ENCODE data around the gene CSMD2. TPM values are rescaled to one million over a fixed set of nuclear protein-coding genes. Genes with fewer than 3 reads are reported as not detected.

The CSMD2 gene
- total and polyA plus RNA-seq, 2 experiments from 2014 or later, result 5.3 to 16.6 TPM

DNA sequence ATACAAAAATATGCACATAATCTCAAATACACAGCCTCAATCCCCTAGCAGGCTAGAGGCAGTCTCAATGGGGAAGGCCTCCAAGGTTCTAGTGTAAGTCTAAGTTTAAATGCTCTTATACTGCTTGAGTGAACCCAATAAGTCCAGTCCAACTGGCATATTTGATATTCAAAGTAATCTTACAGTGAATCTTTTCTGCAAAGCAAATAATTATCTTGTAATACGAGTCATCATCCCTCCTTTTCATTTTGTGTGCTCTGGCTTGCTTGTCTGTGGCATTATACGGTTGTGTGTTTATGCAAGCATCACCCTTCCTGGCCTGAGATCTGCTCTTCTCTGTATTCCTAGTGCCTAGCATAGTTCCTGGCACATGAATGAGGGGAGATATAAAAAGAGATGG is 468.1 kb downstream of the CSMD2 start:
- ATAC-seq, result no peak
- Mint-ChIP-seq H3K27me3 (ENCODE audit: insufficient read depth, low read depth, poor library complexity) (no peaks in the 10 kb centered on the region), H3K36me3 (ENCODE audit: low read depth) (peaks cover 19% of the 10 kb centered on the region), H3K4me3 (no peak overlapping the region), H3K27ac (no peak overlapping the region), H3K4me1 (no peaks in the 10 kb centered on the region), H3K9me3 (no peaks in the 10 kb centered on the region)
- H3K27me3 ChIP-seq (ENCODE audit: insufficient read depth), result no peaks in the 10 kb centered on the region
- H3K79me2 ChIP-seq (replicated peaks; ENCODE audit: insufficient read depth), result no peaks in the 10 kb centered on the region
- no peaks in the 10 kb centered on the region for H3F3A ChIP-seq (replicated peaks; ENCODE audit: low read depth)
- H3K4me1 ChIP-seq (ENCODE audit: insufficient read depth), result no peaks in the 10 kb centered on the region
- 0 out of 2 replicates have a peak, but pooled peaks cover 2% of the 10 kb centered on the region for H4K20me1 ChIP-seq (replicated peaks; ENCODE audit: insufficient read depth)
- no peak overlapping the region for H3K27ac ChIP-seq (ENCODE audit: low read depth)
- H3K36me3 ChIP-seq (ENCODE audit: insufficient read depth), result no peaks in the 10 kb centered on the region
- H3K4me3 ChIP-seq, result no peak overlapping the region
- H2AFZ ChIP-seq, result no peak overlapping the region
- no peak for DNase-seq (ENCODE audit: low spot score)
- no peaks in the 10 kb centered on the region for H3K9me2 ChIP-seq (ENCODE audit: insufficient read depth)
- H3K4me2 ChIP-seq, result no peak overlapping the region
- no peak for TF ChIP-seq NANOG (IDR thresholded peaks at IDR 0.05; ENCODE audit: borderline replicate concordance)
- TF ChIP-seq, protein P1, sequence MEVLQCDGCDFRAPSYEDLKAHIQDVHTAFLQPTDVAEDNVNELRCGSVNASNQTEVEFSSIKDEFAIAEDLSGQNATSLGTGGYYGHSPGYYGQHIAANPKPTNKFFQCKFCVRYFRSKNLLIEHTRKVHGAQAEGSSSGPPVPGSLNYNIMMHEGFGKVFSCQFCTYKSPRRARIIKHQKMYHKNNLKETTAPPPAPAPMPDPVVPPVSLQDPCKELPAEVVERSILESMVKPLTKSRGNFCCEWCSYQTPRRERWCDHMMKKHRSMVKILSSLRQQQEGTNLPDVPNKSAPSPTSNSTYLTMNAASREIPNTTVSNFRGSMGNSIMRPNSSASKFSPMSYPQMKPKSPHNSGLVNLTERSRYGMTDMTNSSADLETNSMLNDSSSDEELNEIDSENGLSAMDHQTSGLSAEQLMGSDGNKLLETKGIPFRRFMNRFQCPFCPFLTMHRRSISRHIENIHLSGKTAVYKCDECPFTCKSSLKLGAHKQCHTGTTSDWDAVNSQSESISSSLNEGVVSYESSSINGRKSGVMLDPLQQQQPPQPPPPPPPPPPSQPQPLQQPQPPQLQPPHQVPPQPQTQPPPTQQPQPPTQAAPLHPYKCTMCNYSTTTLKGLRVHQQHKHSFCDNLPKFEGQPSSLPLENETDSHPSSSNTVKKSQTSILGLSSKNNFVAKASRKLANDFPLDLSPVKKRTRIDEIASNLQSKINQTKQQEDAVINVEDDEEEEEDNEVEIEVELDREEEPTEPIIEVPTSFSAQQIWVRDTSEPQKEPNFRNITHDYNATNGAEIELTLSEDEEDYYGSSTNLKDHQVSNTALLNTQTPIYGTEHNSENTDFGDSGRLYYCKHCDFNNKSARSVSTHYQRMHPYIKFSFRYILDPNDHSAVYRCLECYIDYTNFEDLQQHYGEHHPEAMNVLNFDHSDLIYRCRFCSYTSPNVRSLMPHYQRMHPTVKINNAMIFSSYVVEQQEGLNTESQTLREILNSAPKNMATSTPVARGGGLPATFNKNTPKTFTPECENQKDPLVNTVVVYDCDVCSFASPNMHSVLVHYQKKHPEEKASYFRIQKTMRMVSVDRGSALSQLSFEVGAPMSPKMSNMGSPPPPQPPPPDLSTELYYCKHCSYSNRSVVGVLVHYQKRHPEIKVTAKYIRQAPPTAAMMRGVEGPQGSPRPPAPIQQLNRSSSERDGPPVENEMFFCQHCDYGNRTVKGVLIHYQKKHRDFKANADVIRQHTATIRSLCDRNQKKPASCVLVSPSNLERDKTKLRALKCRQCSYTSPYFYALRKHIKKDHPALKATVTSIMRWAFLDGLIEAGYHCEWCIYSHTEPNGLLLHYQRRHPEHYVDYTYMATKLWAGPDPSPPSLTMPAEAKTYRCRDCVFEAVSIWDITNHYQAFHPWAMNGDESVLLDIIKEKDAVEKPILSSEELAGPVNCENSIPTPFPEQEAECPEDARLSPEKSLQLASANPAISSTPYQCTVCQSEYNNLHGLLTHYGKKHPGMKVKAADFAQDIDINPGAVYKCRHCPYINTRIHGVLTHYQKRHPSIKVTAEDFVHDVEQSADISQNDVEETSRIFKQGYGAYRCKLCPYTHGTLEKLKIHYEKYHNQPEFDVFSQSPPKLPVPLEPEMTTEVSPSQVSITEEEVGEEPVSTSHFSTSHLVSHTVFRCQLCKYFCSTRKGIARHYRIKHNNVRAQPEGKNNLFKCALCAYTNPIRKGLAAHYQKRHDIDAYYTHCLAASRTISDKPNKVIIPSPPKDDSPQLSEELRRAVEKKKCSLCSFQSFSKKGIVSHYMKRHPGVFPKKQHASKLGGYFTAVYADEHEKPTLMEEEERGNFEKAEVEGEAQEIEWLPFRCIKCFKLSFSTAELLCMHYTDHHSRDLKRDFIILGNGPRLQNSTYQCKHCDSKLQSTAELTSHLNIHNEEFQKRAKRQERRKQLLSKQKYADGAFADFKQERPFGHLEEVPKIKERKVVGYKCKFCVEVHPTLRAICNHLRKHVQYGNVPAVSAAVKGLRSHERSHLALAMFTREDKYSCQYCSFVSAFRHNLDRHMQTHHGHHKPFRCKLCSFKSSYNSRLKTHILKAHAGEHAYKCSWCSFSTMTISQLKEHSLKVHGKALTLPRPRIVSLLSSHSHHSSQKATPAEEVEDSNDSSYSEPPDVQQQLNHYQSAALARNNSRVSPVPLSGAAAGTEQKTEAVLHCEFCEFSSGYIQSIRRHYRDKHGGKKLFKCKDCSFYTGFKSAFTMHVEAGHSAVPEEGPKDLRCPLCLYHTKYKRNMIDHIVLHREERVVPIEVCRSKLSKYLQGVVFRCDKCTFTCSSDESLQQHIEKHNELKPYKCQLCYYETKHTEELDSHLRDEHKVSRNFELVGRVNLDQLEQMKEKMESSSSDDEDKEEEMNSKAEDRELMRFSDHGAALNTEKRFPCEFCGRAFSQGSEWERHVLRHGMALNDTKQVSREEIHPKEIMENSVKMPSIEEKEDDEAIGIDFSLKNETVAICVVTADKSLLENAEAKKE (CRISPR knock-in tag; IDR thresholded peaks at IDR 0.05), result no peak
- TF ChIP-seq JUNB (IDR thresholded peaks at IDR 0.05; ENCODE audit: unreplicated experiment), result no peak
- TF ChIP-seq POLR2AphosphoS5 (IDR thresholded peaks at IDR 0.05; ENCODE audit: low read depth), result no peak
- TF ChIP-seq, protein P2, sequence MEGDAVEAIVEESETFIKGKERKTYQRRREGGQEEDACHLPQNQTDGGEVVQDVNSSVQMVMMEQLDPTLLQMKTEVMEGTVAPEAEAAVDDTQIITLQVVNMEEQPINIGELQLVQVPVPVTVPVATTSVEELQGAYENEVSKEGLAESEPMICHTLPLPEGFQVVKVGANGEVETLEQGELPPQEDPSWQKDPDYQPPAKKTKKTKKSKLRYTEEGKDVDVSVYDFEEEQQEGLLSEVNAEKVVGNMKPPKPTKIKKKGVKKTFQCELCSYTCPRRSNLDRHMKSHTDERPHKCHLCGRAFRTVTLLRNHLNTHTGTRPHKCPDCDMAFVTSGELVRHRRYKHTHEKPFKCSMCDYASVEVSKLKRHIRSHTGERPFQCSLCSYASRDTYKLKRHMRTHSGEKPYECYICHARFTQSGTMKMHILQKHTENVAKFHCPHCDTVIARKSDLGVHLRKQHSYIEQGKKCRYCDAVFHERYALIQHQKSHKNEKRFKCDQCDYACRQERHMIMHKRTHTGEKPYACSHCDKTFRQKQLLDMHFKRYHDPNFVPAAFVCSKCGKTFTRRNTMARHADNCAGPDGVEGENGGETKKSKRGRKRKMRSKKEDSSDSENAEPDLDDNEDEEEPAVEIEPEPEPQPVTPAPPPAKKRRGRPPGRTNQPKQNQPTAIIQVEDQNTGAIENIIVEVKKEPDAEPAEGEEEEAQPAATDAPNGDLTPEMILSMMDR (conservative IDR thresholded peaks at IDR 0.05; ENCODE audit: low read depth in 2 of 2), result no peak
- TF ChIP-seq CREB1 (CRISPR knock-in tag; IDR thresholded peaks at IDR 0.05; ENCODE audit: low read depth), result no peak
- TF ChIP-seq, protein P3, sequence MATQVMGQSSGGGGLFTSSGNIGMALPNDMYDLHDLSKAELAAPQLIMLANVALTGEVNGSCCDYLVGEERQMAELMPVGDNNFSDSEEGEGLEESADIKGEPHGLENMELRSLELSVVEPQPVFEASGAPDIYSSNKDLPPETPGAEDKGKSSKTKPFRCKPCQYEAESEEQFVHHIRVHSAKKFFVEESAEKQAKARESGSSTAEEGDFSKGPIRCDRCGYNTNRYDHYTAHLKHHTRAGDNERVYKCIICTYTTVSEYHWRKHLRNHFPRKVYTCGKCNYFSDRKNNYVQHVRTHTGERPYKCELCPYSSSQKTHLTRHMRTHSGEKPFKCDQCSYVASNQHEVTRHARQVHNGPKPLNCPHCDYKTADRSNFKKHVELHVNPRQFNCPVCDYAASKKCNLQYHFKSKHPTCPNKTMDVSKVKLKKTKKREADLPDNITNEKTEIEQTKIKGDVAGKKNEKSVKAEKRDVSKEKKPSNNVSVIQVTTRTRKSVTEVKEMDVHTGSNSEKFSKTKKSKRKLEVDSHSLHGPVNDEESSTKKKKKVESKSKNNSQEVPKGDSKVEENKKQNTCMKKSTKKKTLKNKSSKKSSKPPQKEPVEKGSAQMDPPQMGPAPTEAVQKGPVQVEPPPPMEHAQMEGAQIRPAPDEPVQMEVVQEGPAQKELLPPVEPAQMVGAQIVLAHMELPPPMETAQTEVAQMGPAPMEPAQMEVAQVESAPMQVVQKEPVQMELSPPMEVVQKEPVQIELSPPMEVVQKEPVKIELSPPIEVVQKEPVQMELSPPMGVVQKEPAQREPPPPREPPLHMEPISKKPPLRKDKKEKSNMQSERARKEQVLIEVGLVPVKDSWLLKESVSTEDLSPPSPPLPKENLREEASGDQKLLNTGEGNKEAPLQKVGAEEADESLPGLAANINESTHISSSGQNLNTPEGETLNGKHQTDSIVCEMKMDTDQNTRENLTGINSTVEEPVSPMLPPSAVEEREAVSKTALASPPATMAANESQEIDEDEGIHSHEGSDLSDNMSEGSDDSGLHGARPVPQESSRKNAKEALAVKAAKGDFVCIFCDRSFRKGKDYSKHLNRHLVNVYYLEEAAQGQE (IDR thresholded peaks at IDR 0.05; ENCODE audit: unreplicated experiment), result no peak
- TF ChIP-seq, protein P4, sequence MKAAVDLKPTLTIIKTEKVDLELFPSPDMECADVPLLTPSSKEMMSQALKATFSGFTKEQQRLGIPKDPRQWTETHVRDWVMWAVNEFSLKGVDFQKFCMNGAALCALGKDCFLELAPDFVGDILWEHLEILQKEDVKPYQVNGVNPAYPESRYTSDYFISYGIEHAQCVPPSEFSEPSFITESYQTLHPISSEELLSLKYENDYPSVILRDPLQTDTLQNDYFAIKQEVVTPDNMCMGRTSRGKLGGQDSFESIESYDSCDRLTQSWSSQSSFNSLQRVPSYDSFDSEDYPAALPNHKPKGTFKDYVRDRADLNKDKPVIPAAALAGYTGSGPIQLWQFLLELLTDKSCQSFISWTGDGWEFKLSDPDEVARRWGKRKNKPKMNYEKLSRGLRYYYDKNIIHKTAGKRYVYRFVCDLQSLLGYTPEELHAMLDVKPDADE (IDR thresholded peaks at IDR 0.05), result no peak
- TF ChIP-seq EZH2phosphoT487 (IDR thresholded peaks at IDR 0.05; ENCODE audit: unreplicated experiment), result no peak
- no peak for TF ChIP-seq ZNF331 (CRISPR knock-in tag; IDR thresholded peaks at IDR 0.05; ENCODE audit: low read depth)
- TF ChIP-seq EZH2 (IDR thresholded peaks at IDR 0.05; ENCODE audit: low read depth, unreplicated experiment), result no peak
- TF ChIP-seq ZNF114 (CRISPR knock-in tag; IDR thresholded peaks at IDR 0.05), result no peak
- TF ChIP-seq STAT1 (IDR thresholded peaks at IDR 0.05; ENCODE audit: unreplicated experiment), result no peak
